Endothelial cell of umbilical vein (primary cell): ENCODE data around the gene FAM47A. TPM values are rescaled to one million over a fixed set of nuclear protein-coding genes. Genes with fewer than 3 reads are reported as not detected.

Source experiments
- BruUV-seq: library from RNA; stranded (reverse); fragments of 400-500 nt; replicated peaks from 2 replicates; lab custom pipeline; 2021; lab: Mats Ljungman, UMichigan
- CTCF ChIA-PET: fragments of 300-600, 350-600 bp; sonication (Branson Sonifier 250); formaldehyde crosslinking; loops from one replicate; lab custom pipeline; 2021; ENCODE audit warnings: antibody characterized with exemption, inconsistent platforms; lab: Charles Lee
- POLR2A ChIA-PET: fragments of 300-600, 350-600 bp; sonication (Branson Sonifier 250); formaldehyde crosslinking; loops from one replicate; lab custom pipeline; 2021; ENCODE audit warnings: antibody characterized with exemption, inconsistent platforms; lab: Charles Lee
- DNase-seq: peaks from one replicate; pipeline ENCODE4 v3.0.0-alpha.2; 2011; ENCODE audit warnings: low read depth, low spot score
- FAIRE-seq: peaks from 2 replicates; lab custom pipeline; 2011; peaks lifted over from hg19 to GRCh38; lab: Jason Lieb, UNC
- H2AFZ ChIP-seq: 2 replicates; pipeline ENCODE4 v1.6.0; 2012; ENCODE audit warnings: low read depth, low read length, control low read depth, inconsistent platforms
- H3K27ac ChIP-seq: 2 replicates; pipeline ENCODE4 v1.5.1; 2011; ENCODE audit warnings: low read depth, mild to moderate bottlenecking, control low read depth, low read length, moderate library complexity; ENCODE audit not compliant: insufficient read depth
- H3K27me3 ChIP-seq, 2 experiments: 2 replicates each; pipeline versions ENCODE4 v1.6.0 to v1.6.1; 2011; ENCODE audit warnings: low read length in 2 of 2, mixed read lengths in 1 of 2; ENCODE audit not compliant: control insufficient read depth in 2 of 2, insufficient read depth in 2 of 2
- H3K36me3 ChIP-seq, 2 experiments: 2 replicates in 1 of 2; 3 replicates in 1 of 2; pipeline ENCODE4 v1.5.1; 2011; ENCODE audit warnings: low read length in 2 of 2, mild to moderate bottlenecking in 1 of 2, moderate library complexity in 1 of 2; ENCODE audit not compliant: control insufficient read depth in 2 of 2, insufficient read depth in 2 of 2; ENCODE audit errors: extremely low read depth in 1 of 2
- H3K4me1 ChIP-seq: 3 replicates; pipeline ENCODE4 v1.5.1; 2011; ENCODE audit warnings: mild to moderate bottlenecking, low read length; ENCODE audit not compliant: control insufficient read depth, insufficient read depth; ENCODE audit errors: extremely low read depth
- H3K4me2 ChIP-seq: 2 replicates; pipeline ENCODE4 v1.6.1; 2011; ENCODE audit warnings: low read length, control low read depth, mixed read lengths; ENCODE audit not compliant: insufficient read depth
- H3K4me3 ChIP-seq, 3 experiments: fragments of 200-600 bp in 1 of 3; sonication (generic), shearing (Covaris generic) in 1 of 3; replicated peaks in 1 of 3; 2 replicates each; pipeline ENCODE4 v1.5.1; 2011 to 2016; ENCODE audit warnings: control low read depth in 3 of 3, low read length in 3 of 3, mild to moderate bottlenecking in 2 of 3, inconsistent platforms in 1 of 3, low read depth in 1 of 3, moderate library complexity in 1 of 3; ENCODE audit not compliant: insufficient read depth in 1 of 3
- H3K79me2 ChIP-seq: 2 replicates; pipeline ENCODE4 v1.6.0; 2012; ENCODE audit warnings: low read length, inconsistent platforms; ENCODE audit not compliant: control insufficient read depth, insufficient read depth
- H3K9ac ChIP-seq: replicated peaks from 2 replicates; pipeline ENCODE3; 2011; ENCODE audit warnings: low read length, control low read depth; ENCODE audit not compliant: insufficient read depth; ENCODE audit errors: extremely low read depth
- H3K9me1 ChIP-seq: replicated peaks from 3 replicates; pipeline ENCODE4 v1.6.0; 2011; ENCODE audit warnings: mild to moderate bottlenecking, low read length; ENCODE audit not compliant: control insufficient read depth, insufficient read depth; ENCODE audit errors: extremely low read depth
- H3K9me3 ChIP-seq: replicated peaks from 2 replicates; pipeline ENCODE4 v1.5.1; 2012; ENCODE audit warnings: low read length, inconsistent platforms; ENCODE audit not compliant: control insufficient read depth, insufficient read depth
- H4K20me1 ChIP-seq: replicated peaks from 2 replicates; pipeline ENCODE3; 2011; ENCODE audit warnings: mild to moderate bottlenecking, low read length; ENCODE audit not compliant: control insufficient read depth, insufficient read depth; ENCODE audit errors: extremely low read depth
- EZH2 ChIP-seq: IDR thresholded peaks from 2 replicates; pipeline ENCODE4 v1.6.1; 2012; ENCODE audit warnings: borderline replicate concordance, low read depth, mild to moderate bottlenecking, moderate library complexity, low read length, inconsistent platforms; ENCODE audit not compliant: severe bottlenecking
- FOS ChIP-seq: IDR thresholded peaks from 2 replicates; pipeline ENCODE4 v1.6.1; 2011; ENCODE audit warnings: mild to moderate bottlenecking, low read length, moderate library complexity, borderline replicate concordance; ENCODE audit not compliant: insufficient read depth
- GATA2 ChIP-seq: IDR thresholded peaks from 2 replicates; pipeline ENCODE4 v1.7.0; 2011; ENCODE audit warnings: low read depth, mild to moderate bottlenecking, moderate library complexity, mixed read lengths, low read length; ENCODE audit not compliant: insufficient read length, insufficient read depth
- JUN ChIP-seq: IDR thresholded peaks from 2 replicates; pipeline ENCODE4 v1.6.1; 2011; ENCODE audit warnings: borderline replicate concordance, low read depth; ENCODE audit not compliant: insufficient read length, insufficient read depth
- MYC ChIP-seq: IDR thresholded peaks from one replicate; pipeline ENCODE4 v1.6.1; 2011; ENCODE audit warnings: mild to moderate bottlenecking, low read depth, low read length
- POLR2A ChIP-seq: IDR thresholded peaks from 2 replicates; pipeline ENCODE4 v1.6.1; 2012; ENCODE audit warnings: low read depth, mild to moderate bottlenecking, control low read depth, low read length
- POLR2AphosphoS5 ChIP-seq: IDR thresholded peaks from 2 replicates; pipeline ENCODE4 v1.6.1; 2012; ENCODE audit warnings: low read depth, mild to moderate bottlenecking, control low read depth, low read length, moderate library complexity; ENCODE audit not compliant: insufficient read depth
- dilution Hi-C: fragments of 300-500 bp; cut with MboI; formaldehyde crosslinking; loops from one replicate; pipeline ENCODE4 v1.15.0; 2019; ENCODE audit warnings: low sequenced_read_pairs; ENCODE audit not compliant: extremely low pct_ligation_motif_present
- intact Hi-C: fragments of 100-400 bp; cut with micrococcal nuclease; formaldehyde crosslinking; loops from one replicate; pipeline ENCODE4 v1.10.0; 2022
- polyA plus RNA-seq, 4 experiments: library from polyadenylated mRNA; depleted of rRNA in 3 of 4; stranded (reverse) in 3 of 4; unstranded in 1 of 4; fragments of >200 nt; gene quantifications; 2 replicates each; pipeline versions ENCODE4 v1.2.1 to v1.2.3, GENCODE V29; 2011 to 2012; ENCODE audit warnings: missing spikeins in 1 of 4
- total RNA-seq: library from RNA; stranded (reverse); gene quantifications from 2 replicates; pipeline ENCODE4 v1.2.3, GENCODE V29; 2021
- TF ChIP-seq, protein P1 (sequence below): IDR thresholded peaks from 2 replicates; pipeline ENCODE4 v1.6.1; 2011; ENCODE audit not compliant: insufficient read depth, insufficient read length
- TF ChIP-seq, protein P2 (sequence below), 2 donors: IDR thresholded peaks; 1 replicate in 1 of 2; 2 replicates in 1 of 2; pipeline ENCODE4 v1.5.1; 2011; ENCODE audit warnings: low read length in 2 of 2, mild to moderate bottlenecking in 2 of 2, moderate library complexity in 2 of 2, control low read depth in 1 of 2, inconsistent platforms in 1 of 2, low read depth in 1 of 2; ENCODE audit not compliant: insufficient read depth in 1 of 2; ENCODE audit errors: extremely low read depth in 1 of 2

Gene FAM47A
- total and polyA plus RNA-seq, 2 donors (not counting 3 experiments of a cell fraction or from before 2014, with no cell fraction given): not detected

DNA sequence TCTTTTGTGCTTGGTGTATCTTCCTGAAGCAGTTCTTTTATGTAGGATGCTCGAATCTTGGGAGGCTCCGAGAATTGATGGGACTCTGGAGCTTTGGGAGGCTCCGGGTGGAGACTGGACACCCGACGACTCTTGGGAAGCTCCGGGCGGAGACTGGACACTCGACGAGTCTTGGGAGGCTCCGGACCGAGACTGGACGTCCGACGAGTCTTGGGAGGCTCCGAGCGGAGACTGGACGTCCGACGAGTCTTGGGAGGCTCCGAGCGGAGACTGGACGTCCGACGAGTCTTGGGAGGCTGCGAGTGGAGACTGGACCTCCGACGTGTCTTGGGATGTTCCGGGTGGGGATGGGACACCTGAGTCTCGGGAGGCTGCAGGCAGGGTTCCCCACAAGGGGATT is 1.6 kb downstream of the FAM47A start:
- Histone ChIP-seq H3K36me3 (no peaks in the 10 kb centered on the region), H4K20me1 (no peaks in the 10 kb centered on the region), H2AFZ (no peak overlapping the region), H3K9me1 (no peaks in the 10 kb centered on the region), H3K4me2 (no peak overlapping the region), H3K4me1 (no peaks in the 10 kb centered on the region), H3K27me3 (no peaks in the 10 kb centered on the region), H3K79me2 (no peaks in the 10 kb centered on the region), H3K9ac (no peak overlapping the region), H3K4me3 (no peak overlapping the region), H3K9me3 (no peaks in the 10 kb centered on the region), H3K27ac (no peak overlapping the region)
- no peak for FAIRE-seq
- no peak for DNase-seq
- dilution Hi-C loops (no loop called here), intact Hi-C loops (no loop called here)
- BruUV-seq: no TSS peak
- TF ChIP-seq, protein P1, sequence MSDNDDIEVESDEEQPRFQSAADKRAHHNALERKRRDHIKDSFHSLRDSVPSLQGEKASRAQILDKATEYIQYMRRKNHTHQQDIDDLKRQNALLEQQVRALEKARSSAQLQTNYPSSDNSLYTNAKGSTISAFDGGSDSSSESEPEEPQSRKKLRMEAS: no peak
- TF ChIP-seq GATA2 (no peak), JUN (no peak)
- TF ChIP-seq, protein P2, sequence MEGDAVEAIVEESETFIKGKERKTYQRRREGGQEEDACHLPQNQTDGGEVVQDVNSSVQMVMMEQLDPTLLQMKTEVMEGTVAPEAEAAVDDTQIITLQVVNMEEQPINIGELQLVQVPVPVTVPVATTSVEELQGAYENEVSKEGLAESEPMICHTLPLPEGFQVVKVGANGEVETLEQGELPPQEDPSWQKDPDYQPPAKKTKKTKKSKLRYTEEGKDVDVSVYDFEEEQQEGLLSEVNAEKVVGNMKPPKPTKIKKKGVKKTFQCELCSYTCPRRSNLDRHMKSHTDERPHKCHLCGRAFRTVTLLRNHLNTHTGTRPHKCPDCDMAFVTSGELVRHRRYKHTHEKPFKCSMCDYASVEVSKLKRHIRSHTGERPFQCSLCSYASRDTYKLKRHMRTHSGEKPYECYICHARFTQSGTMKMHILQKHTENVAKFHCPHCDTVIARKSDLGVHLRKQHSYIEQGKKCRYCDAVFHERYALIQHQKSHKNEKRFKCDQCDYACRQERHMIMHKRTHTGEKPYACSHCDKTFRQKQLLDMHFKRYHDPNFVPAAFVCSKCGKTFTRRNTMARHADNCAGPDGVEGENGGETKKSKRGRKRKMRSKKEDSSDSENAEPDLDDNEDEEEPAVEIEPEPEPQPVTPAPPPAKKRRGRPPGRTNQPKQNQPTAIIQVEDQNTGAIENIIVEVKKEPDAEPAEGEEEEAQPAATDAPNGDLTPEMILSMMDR (IDR thresholded peaks at IDR 0.05; ENCODE audit: extremely low read depth in 1 of 2, insufficient read depth in 1 of 2, low read depth in 1 of 2, low read length in 2 of 2): no peak
- ChIA-PET CTCF (no interaction called here), POLR2A (no interaction called here)

DNA sequence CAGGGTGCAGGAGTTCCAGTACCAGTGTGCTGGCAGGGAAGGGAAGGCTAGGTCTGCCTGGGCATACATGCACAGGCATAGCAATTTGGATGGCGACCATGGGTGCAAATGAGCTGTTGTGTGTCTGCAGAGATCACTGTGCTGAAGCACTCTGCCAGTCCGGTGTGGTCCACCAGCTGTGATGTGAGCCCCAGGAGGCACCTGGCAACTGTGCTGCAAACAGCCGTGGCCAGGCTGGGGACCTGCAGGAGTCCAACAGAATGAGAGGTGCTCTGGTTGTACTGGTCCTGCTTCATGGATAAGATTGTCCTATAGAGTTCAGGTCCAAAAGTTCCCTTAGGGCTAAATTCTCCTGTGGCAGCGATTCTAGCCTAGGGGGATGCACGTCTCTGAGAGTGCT is 6.1 kb downstream of the FAM47A start:
- DNase-seq (no peak), FAIRE-seq (no peak)
- TF ChIP-seq JUN (no peak), MYC (no peak), FOS (no peak), POLR2AphosphoS5 (no peak), GATA2 (no peak), EZH2 (no peak), POLR2A (no peak)
- TF ChIP-seq, protein P1: no peak
- TF ChIP-seq, protein P2 (IDR thresholded peaks at IDR 0.05; ENCODE audit: extremely low read depth in 1 of 2, insufficient read depth in 1 of 2, low read depth in 1 of 2, low read length in 2 of 2): no peak
- Histone ChIP-seq H2AFZ (no peak overlapping the region), H3K9ac (no peak overlapping the region), H4K20me1 (no peaks in the 10 kb centered on the region), H3K27ac (no peak overlapping the region), H3K27me3 (no peaks in the 10 kb centered on the region), H3K9me1 (no peaks in the 10 kb centered on the region), H3K79me2 (no peaks in the 10 kb centered on the region), H3K4me2 (no peak overlapping the region), H3K36me3 (no peaks in the 10 kb centered on the region), H3K4me1 (no peaks in the 10 kb centered on the region), H3K9me3 (no peaks in the 10 kb centered on the region), H3K4me3 (no peak overlapping the region)
- no TSS peak for BruUV-seq
- intact Hi-C loops: no loop called here
- dilution Hi-C loops: no loop called here
- POLR2A ChIA-PET: no interaction called here
- CTCF ChIA-PET: no interaction called here
